Bronchial epithelial cell (primary cell): ENCODE measurements around the gene IRF2BPL. TPM values are rescaled to one million over a fixed set of nuclear protein-coding genes. Genes with fewer than 3 reads are reported as not detected.

ENCODE experiments used
- DNase-seq: peaks from one replicate; pipeline ENCODE4 v3.0.0-alpha.2; 2010; ENCODE audit warnings: low read depth
- FAIRE-seq: peaks from 2 replicates; lab custom pipeline; 2011; peaks lifted over from hg19 to GRCh38; lab: Jason Lieb, UNC
- H3K27me3 ChIP-seq: 2 replicates; pipeline ENCODE4 v1.5.1; 2011; ENCODE audit warnings: low read length; ENCODE audit not compliant: control insufficient read depth, insufficient read depth
- H3K36me3 ChIP-seq: 2 replicates; pipeline ENCODE4 v1.5.1; 2011; ENCODE audit warnings: low read length; ENCODE audit not compliant: control insufficient read depth, insufficient read depth
- H3K4me3 ChIP-seq: 2 replicates; pipeline ENCODE4 v1.5.1; 2011; ENCODE audit warnings: mild to moderate bottlenecking, low read depth, low read length, control low read depth
- total RNA-seq: library from RNA; depleted of rRNA; stranded (reverse); fragments of >200 nt; gene quantifications from 2 replicates; pipeline ENCODE4 v1.2.1, GENCODE V29; 2014
- TF ChIP-seq, protein P1 (sequence below): IDR thresholded peaks from 2 replicates; pipeline ENCODE4 v1.5.1; 2011; ENCODE audit warnings: mild to moderate bottlenecking, moderate library complexity, low read length, control low read depth, inconsistent platforms; ENCODE audit not compliant: insufficient read depth, severe bottlenecking

IRF2BPL gene
- total RNA-seq, 1 donor from 2014 or later = 12.1 TPM

DNA sequence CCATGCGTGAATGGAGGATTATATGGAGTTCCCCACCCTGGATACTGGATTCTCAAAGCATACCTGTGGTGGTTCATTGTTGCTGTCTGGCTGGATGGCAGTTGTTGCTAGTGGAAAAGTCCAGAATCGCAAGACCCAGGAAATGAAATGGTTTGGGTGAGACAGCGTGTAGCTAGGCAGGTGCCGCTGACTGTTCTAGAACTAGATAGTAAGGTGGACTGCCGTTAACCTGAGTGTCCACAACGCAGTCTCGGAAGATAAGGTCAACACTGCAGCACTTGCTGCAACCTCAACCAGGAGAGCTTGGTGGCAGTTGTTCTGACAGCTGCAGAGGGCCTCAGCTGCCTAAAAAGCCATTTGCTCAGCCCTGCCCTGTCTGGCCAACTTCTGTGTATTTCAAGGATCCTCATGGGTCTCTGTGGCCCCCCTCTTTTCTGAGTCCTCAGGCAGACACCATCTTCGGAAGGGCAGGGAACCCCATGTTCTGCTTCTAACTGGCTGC lies 15.5 kb upstream of the IRF2BPL start:
- FAIRE-seq (no peak), DNase-seq (no peak)
- H3K4me3 ChIP-seq = no peak overlapping the region
- H3K27me3 ChIP-seq = no peaks in the 10 kb centered on the region
- no peaks in the 10 kb centered on the region for H3K36me3 ChIP-seq
- TF ChIP-seq, protein P1, sequence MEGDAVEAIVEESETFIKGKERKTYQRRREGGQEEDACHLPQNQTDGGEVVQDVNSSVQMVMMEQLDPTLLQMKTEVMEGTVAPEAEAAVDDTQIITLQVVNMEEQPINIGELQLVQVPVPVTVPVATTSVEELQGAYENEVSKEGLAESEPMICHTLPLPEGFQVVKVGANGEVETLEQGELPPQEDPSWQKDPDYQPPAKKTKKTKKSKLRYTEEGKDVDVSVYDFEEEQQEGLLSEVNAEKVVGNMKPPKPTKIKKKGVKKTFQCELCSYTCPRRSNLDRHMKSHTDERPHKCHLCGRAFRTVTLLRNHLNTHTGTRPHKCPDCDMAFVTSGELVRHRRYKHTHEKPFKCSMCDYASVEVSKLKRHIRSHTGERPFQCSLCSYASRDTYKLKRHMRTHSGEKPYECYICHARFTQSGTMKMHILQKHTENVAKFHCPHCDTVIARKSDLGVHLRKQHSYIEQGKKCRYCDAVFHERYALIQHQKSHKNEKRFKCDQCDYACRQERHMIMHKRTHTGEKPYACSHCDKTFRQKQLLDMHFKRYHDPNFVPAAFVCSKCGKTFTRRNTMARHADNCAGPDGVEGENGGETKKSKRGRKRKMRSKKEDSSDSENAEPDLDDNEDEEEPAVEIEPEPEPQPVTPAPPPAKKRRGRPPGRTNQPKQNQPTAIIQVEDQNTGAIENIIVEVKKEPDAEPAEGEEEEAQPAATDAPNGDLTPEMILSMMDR = no peak

DNA sequence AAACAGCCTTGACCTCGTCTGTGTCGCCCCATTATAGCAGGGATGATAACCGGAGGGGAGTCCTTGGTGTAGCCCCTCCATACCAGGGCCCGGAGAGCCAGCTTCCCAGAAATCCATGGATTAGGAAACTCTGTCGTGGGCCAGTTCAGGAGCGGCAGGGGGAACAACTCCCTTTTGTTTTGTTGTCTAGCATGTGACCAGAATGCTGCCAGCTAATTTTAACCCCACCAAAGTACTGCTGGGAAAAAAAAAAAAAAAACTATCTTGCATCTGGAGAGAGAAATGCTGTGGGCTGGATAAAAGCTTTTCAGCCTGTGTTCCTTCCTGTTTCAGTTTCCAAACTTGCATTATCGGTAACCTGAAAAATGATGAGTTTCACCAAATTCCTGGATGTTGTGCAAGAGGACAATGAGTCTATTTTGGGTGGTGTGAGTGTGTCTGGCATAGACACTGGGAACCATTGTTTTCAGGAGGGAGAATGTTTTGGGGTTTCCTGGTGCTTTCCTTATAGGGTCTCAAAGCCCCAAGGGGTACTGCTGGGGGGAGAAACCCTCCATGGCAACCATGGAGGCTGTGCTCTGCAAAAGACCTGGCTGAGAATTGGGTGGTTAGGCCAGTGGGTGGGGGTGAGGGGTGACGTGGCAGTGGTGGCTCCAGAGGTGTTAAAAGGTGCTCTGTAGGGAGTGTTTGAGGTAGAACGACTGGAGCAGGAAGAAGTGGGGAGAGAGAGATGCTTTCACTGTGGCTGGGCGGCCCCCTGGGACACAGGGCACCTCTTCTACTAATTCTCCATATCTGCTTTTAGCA lies 14.9 kb upstream of the IRF2BPL start:
- no peaks in the 10 kb centered on the region for H3K27me3 ChIP-seq
- H3K4me3 ChIP-seq = no peak overlapping the region
- FAIRE-seq = no peak
- peak; percentile 64 for DNase-seq
- H3K36me3 ChIP-seq = no peaks in the 10 kb centered on the region
- TF ChIP-seq, protein P1 = no peak

DNA sequence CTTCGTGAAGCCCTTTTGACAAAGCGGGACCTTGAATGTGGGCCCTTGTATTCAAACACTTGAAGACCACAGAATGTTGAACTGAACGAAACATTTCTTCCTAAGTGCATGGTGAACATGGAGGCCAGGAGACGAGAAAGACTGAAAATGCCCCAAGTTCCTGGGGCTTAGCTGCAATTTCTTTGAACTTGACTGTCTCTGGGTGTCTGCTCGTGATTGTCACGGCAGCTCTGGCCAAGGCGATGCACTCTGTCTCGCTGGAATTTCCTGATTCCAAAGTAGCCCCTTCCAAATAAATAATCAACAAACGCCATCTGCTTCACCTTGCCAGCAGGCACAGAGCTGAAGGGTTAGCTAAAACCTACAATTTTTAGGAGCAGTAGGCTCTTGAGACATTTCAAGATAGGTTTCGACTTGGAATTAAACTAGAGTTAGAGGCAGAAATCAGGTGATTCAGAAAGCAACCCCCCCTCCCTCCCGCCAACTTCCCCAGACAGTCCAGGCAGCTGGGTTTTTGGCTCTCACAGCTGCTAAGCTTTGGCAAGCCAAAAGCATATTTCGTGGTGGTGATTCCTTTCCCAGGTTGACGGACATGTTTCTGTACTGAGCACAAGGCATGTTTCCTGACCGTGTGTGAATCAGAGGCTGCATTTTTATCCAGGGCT lies 13.5 kb upstream of the IRF2BPL start:
- DNase-seq (peak; percentile 86), FAIRE-seq (no peak)
- TF ChIP-seq, protein P1 = no peak
- no peaks in the 10 kb centered on the region for H3K27me3 ChIP-seq
- H3K36me3 ChIP-seq = no peaks in the 10 kb centered on the region
- H3K4me3 ChIP-seq = no peak overlapping the region

DNA sequence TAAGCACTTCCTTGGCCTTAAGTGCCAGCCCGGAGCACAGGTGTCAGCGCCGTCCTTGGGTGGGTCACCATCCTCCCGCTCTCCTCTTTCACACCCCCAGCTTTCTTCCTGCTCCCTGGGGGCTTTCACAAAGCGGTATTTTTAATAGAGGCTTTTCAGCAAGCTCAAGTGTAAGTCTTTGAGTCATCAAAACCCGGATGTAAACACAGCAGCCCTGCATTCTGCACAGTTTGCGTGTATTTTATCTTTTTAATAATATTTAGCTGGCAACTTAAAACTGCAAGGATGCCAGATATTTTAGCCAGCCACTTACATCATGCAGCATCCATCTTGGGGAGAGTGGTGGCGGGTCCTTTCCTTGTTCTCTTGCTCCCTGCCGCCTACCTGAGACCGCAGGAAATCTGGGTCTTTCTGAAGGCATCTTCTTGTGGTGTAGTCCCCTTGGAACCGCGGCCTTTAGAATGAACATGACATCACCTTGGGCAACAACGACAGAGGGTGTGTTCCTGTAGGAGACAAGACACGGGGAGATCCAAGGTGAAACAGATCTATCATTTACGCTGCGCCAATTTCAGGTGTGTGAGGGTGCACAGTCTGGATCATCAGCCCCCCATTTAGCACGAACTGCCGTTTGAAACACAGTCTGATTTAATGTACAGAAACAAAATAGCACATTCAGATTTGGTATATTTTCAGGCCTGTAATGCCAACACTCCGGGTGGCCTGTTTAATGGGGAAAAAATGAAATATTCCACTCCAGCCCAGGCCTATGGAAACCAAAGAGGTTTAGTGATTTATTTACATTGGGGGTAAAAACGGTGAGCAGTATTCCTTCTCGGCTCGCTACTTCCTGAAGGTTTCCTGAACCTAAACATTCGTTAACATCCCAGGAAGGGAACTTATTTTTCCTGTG lies 12.5 kb upstream of the IRF2BPL start:
- FAIRE-seq (no peak), DNase-seq (peak; percentile 69)
- H3K4me3 ChIP-seq = peak overlapping the region; percentile 21

More for the DNA sequence above, 12.5 kb upstream of the IRF2BPL start:
- TF ChIP-seq, protein P1 = no peak
- no peaks in the 10 kb centered on the region for H3K36me3 ChIP-seq
- no peaks in the 10 kb centered on the region for H3K27me3 ChIP-seq
